ENCODE results near the gene ADAT1. TPM values are rescaled to one million over a fixed set of nuclear protein-coding genes. Genes with fewer than 3 reads are reported as not detected.

The ADAT1 gene
- total and polyA plus RNA-seq, 2 of the 8 experiments (the other 6 are each of a cell fraction or from before 2014, with no cell fraction given) = 30.7 to 44.7 TPM

- TF ChIP-seq TBP (IDR thresholded peaks at IDR 0.05; ENCODE audit: low read depth, low read length) (peak; percentile 62; the same call in 1 of the 2 replicates), CBX8 (IDR thresholded peaks at IDR 0.05; ENCODE audit: borderline replicate concordance, low read depth, low read length) (no peak), GABPA (IDR thresholded peaks at IDR 0.05; ENCODE audit: borderline replicate concordance, insufficient read depth, low read length) (peak; percentile 85; the same call in 1 of the 2 replicates), MAX (IDR thresholded peaks at IDR 0.05) (peak; percentile 82), TAF7 (optimal IDR thresholded peaks at IDR 0.05; ENCODE audit: borderline replicate concordance, low read depth, low read length) (no peak), YY1 (IDR thresholded peaks at IDR 0.05; ENCODE audit: low read depth, low read length) (peak; percentile 24; the same call in 1 of the 2 replicates), PHF8 (conservative IDR thresholded peaks at IDR 0.05; ENCODE audit: low read depth, low read length) (peak; percentile 97), CHD1 (IDR thresholded peaks at IDR 0.05; ENCODE audit: low read depth, low read length) (no peak), POLR2A (IDR thresholded peaks at IDR 0.05; ENCODE audit: control extremely low read depth in 1 of 2, low read depth in 2 of 2, low read length in 2 of 2) (peak; percentile 77 to 94)
Measured at GRCh38 chr16:75622761-75623605, at the start of gene ADAT1 (continued).

Measured in H1 (cell line).